ENCODE data around the gene SIVA1. TPM values are rescaled to one million over a fixed set of nuclear protein-coding genes. Genes with fewer than 3 reads are reported as not detected.

Gene SIVA1
- total RNA-seq, 1 donor from 2014 or later = 96.0 TPM

DNA sequence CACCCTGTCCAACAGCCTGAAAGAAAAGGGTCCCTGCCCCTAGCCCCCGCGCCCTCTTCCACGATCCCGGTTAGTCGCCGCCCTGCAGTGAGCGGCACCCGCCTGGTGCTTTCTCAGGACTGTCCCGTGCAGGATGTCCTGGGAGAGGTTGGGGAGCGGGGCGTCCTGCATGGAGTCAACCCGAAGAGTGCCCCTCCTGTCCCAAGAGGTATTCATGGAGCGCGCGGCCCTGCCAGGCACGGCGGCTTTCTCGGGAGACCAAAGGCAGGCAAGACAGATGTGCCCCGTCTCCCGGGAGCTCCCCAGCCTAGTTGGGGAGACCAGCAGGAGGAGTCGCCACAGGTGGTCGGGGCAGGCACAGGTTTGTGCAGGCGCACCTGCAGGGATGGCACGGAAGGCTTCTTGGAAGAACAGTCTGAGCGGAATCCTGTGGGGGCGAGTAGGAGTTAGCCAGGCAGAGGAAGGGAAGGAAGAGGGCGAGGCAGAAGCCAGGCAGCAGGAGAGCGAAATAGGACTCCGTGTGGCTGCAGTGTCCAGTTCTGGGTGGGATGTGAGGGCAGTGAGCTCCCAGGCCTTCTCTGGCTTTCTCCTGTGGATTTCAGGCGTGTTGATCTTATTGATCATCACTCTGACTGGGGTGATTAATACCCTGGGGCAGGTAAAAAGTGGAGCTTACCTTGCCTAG is 723 bp downstream of the SIVA1 start:
- Mint-ChIP-seq H3K36me3 (ENCODE audit: low read depth) (peaks cover 28% of the 10 kb centered on the region), H3K27ac (peak overlapping the region; percentile 77), H3K4me3 (ENCODE audit: low read depth) (peak overlapping the region; percentile 88), H3K27me3 (ENCODE audit: low read depth) (no peaks in the 10 kb centered on the region), H3K4me1 (ENCODE audit: low read depth) (peaks cover 22% of the 10 kb centered on the region), H3K9me3 (no peaks in the 10 kb centered on the region)
- no peak for DNase-seq (ENCODE audit: low spot score)
- intact Hi-C loops (cut with micrococcal nuclease) = loop anchor here (2.0 to 10.0 kb wide), 5 partner anchors 15 to 271 kb away; partner anchors contain the start of genes ADSS1, AKT1 and CDCA4

DNA sequence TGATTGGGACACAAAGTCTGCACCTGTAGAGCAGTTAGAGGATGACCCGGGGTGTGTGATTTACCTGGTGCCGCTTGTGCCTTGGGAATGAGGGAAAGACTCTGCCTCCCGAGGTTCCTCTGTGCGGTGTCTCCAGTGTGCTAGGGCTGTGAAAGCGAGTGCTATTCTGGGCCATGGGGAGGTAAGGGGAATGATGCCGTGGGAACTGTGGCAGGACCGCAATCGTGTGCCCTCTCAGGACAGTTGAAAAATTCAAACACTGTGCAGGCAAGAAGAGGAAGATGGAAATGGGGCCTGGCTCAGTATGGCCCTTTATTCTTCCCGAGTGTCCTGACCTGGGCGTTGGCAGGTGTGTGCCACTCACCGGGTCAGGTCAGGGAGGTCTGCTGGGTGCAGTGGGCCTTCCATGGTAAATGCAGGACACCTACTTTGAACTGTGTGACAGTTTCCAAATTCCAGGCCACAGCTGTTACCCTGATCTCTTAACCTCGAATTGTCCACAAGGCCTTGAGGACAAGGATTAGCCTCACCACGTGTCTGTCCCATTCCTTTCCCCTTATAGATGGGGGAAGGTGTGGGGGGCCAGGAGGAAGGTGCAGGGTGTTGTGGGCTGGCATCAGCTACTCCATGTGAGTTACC is 1.4 kb downstream of the SIVA1 start:
- H3K4me3 Mint-ChIP-seq (ENCODE audit: low read depth) = peak overlapping the region; percentile 88
- H3K27me3 Mint-ChIP-seq (ENCODE audit: low read depth) = no peaks in the 10 kb centered on the region
- DNase-seq (ENCODE audit: low spot score) = no peak
- H3K9me3 Mint-ChIP-seq = no peaks in the 10 kb centered on the region
- intact Hi-C loops (cut with micrococcal nuclease) = loop anchor here (5.0 to 10.0 kb wide), 2 partner anchors 73 to 270 kb away; partner anchors contain the start of gene CDCA4
- H3K36me3 Mint-ChIP-seq (ENCODE audit: low read depth) = peaks cover 34% of the 10 kb centered on the region
- H3K27ac Mint-ChIP-seq = peak overlapping the region; percentile 77
- peaks cover 22% of the 10 kb centered on the region for H3K4me1 Mint-ChIP-seq (ENCODE audit: low read depth)

DNA sequence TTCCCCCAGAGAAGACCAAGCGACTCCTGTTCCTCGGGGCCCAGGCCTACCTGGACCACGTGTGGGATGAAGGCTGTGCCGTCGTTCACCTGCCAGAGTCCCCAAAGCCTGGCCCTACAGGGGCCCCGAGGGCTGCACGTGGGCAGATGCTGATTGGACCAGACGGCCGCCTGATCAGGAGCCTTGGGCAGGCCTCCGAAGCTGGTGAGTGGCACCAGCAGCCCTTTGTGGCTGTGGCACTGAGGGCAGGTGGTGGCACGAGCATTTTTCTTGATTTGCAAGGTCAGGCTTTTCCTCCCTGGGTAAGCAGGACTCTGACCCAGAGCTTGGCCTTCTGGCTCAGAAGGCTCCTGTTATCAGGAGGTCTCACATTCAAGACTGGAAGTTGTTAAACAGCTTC is 2.7 kb downstream of the SIVA1 start:
- H3K4me3 Mint-ChIP-seq (ENCODE audit: low read depth) = no peak overlapping the region
- no peak overlapping the region for H3K27ac Mint-ChIP-seq
- H3K36me3 Mint-ChIP-seq (ENCODE audit: low read depth) = peaks cover 42% of the 10 kb centered on the region
- intact Hi-C loops (cut with micrococcal nuclease) = loop anchor here (10.0 kb wide), 1 partner anchor 269 kb away; the partner anchor contains the start of gene CDCA4
- DNase-seq (ENCODE audit: low spot score) = no peak
- no peaks in the 10 kb centered on the region for H3K9me3 Mint-ChIP-seq
- no peaks in the 10 kb centered on the region for H3K27me3 Mint-ChIP-seq (ENCODE audit: low read depth)
- H3K4me1 Mint-ChIP-seq (ENCODE audit: low read depth) = peaks cover 22% of the 10 kb centered on the region

DNA sequence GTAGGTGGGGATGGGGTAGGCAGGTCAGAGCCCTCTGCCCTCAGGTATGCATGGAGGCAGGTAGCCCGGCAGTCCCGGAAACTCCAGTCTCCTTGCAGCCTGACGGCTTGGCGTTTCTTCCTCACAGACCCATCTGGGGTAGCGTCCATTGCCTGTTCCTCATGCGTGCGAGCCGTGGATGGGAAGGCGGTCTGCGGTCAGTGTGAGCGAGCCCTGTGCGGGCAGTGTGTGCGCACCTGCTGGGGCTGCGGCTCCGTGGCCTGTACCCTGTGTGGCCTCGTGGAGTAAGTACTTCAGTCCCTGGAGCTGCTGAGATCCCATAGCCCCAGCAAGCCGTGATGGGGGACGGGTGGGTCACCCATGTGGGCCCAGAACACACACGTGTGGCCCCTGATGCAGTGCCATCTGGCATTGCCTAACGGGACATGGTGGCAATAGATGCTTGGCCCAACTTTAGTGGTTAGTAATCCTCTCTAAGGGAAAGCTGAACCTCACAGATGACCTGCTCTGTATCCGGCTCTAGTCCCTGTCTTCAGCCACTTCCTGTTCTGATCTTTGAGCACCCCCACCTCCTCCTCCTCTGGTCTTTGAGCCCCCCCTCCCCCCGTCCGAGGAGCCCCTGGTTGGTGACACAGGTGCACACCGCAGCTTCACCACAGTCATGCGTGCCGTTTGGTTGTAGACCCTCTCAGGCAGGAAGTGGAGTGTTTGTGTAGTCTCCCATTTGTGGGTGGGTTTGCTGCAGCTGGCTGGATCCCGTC is 3.7 kb downstream of the SIVA1 start:
- no peak overlapping the region for H3K4me3 Mint-ChIP-seq (ENCODE audit: low read depth)
- intact Hi-C loops (cut with micrococcal nuclease) = loop anchor here (10.0 kb wide), 1 partner anchor 268 kb away; the partner anchor contains the start of gene CDCA4
- no peak for DNase-seq (ENCODE audit: low spot score)
- no peaks in the 10 kb centered on the region for H3K27me3 Mint-ChIP-seq (ENCODE audit: low read depth)
- peaks cover 22% of the 10 kb centered on the region for H3K4me1 Mint-ChIP-seq (ENCODE audit: low read depth)
- peak overlapping the region; percentile 43 for H3K27ac Mint-ChIP-seq
- no peaks in the 10 kb centered on the region for H3K9me3 Mint-ChIP-seq
- peaks cover 42% of the 10 kb centered on the region for H3K36me3 Mint-ChIP-seq (ENCODE audit: low read depth)

DNA sequence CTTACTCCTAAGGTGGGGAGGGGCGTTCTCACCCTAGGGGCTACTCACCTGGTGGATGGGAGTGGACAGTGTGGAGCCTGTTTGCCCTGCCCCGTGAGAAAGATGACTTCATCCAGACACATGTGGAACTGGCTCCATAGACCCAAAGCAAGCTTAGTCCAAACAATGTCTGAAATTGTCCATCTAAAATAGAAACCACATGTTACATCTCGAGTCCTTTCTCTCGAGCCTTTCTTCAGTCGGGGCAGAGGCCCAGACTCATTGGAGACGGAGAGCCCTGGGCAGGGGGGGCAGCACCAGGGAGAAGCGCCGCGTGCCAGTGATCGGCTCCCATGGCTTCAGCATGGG is 4.3 kb downstream of the SIVA1 start:
- peak overlapping the region; percentile 43 for H3K27ac Mint-ChIP-seq
- intact Hi-C loops (cut with micrococcal nuclease) = loop anchor here (10.0 kb wide), 1 partner anchor 268 kb away; the partner anchor contains the start of gene CDCA4
- DNase-seq (ENCODE audit: low spot score) = no peak
- peaks cover 22% of the 10 kb centered on the region for H3K4me1 Mint-ChIP-seq (ENCODE audit: low read depth)
- H3K36me3 Mint-ChIP-seq (ENCODE audit: low read depth) = peaks cover 45% of the 10 kb centered on the region
- H3K4me3 Mint-ChIP-seq (ENCODE audit: low read depth) = no peak overlapping the region
- no peaks in the 10 kb centered on the region for H3K27me3 Mint-ChIP-seq (ENCODE audit: low read depth)
- no peaks in the 10 kb centered on the region for H3K9me3 Mint-ChIP-seq

DNA sequence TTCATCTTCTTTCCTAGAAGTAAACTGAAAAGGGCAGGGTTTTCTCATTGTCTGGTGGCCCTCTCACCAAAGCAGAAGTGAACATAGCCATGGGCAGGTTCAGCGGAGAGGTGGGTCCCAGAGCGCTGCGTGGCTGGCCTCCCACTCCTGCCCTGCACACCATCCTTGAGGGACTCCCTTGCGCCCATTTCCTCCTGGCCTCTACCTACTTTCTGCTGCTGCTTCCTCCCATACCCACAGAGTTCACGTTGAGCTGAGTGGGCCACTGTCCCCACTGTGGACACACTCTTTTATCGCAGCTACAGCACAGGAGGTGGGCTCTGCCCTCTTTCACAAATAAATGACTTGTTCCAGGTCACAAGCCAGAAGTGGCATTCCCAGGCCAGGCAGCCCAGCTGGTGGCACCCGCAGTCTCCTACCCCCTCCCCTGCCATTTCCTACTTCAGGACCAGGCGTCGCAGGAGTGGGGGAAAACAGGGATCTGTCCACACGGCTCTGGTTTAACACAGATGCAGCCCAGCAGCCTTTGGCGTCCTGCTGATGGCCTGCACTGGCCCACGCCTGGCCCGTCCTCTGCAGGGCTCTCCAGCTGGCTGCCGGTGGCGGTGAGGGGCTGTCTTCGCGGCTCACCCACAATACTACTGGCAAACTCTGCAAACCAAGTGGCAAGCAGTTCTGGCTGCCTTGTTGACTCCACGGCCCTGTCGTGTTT is 4.9 kb downstream of the SIVA1 start:
- no peak overlapping the region for H3K27ac Mint-ChIP-seq
- H3K4me3 Mint-ChIP-seq (ENCODE audit: low read depth) = no peak overlapping the region
- no peaks in the 10 kb centered on the region for H3K27me3 Mint-ChIP-seq (ENCODE audit: low read depth)
- DNase-seq (ENCODE audit: low spot score) = no peak
- no peaks in the 10 kb centered on the region for H3K9me3 Mint-ChIP-seq
- H3K36me3 Mint-ChIP-seq (ENCODE audit: low read depth) = peaks cover 46% of the 10 kb centered on the region
- intact Hi-C loops (cut with micrococcal nuclease) = loop anchor here (10.0 kb wide), 1 partner anchor 267 kb away; the partner anchor contains the start of gene CDCA4
- H3K4me1 Mint-ChIP-seq (ENCODE audit: low read depth) = peaks cover 22% of the 10 kb centered on the region

DNA sequence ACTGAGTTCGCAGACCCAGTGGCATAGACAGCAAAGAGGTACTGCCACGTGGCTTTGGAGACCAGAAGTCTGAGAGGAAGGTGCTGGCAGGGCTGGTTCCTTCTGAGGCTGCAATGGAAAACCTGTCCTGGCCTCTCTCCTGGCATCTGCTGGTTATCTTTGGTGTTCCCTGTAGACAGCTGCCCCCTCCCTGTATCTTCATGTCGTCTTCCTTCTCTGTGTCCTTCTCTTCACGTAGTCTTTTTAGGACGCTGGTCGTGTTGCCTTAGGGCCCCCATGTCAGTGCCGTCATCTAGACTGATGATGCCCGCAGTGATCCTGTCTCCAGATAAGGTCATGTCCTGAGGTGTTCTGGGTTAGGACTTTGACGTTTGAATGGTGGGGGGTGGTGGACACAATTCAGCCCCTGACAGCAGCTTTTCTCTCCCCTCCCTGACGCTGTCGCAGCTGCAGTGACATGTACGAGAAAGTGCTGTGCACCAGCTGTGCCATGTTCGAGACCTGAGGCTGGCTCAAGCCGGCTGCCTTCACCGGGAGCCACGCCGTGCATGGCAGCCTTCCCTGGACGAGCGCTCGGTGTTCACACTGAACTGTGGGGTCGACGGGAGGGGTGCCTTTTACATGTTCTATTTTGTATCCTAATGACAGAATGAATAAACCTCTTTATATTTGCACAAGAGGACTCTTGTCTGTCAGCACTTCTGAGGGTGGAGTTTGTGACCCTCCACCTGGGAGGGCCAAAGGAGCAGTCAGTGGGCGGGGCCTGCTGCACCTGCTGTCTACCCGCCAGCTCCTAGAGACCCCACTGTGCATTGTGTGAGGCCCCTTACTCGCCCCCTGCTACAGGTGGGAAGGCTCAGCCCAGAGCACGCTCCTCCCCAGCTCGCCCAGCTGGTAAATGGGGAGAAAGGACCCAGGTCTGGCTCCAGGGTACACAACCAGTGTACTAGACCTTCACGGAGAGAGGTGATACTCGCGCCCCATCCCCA is 6.3 kb downstream of the SIVA1 start:
- Mint-ChIP-seq H3K4me3 (ENCODE audit: low read depth) (no peak overlapping the region), H3K4me1 (ENCODE audit: low read depth) (peaks cover 14% of the 10 kb centered on the region), H3K27me3 (ENCODE audit: low read depth) (no peaks in the 10 kb centered on the region), H3K9me3 (no peaks in the 10 kb centered on the region), H3K36me3 (ENCODE audit: low read depth) (peaks cover 37% of the 10 kb centered on the region), H3K27ac (no peak overlapping the region)
- no peak for DNase-seq (ENCODE audit: low spot score)
- intact Hi-C loops (cut with micrococcal nuclease) = loop anchor here (10.0 kb wide), 1 partner anchor 266 kb away; the partner anchor contains the start of gene CDCA4

DNA sequence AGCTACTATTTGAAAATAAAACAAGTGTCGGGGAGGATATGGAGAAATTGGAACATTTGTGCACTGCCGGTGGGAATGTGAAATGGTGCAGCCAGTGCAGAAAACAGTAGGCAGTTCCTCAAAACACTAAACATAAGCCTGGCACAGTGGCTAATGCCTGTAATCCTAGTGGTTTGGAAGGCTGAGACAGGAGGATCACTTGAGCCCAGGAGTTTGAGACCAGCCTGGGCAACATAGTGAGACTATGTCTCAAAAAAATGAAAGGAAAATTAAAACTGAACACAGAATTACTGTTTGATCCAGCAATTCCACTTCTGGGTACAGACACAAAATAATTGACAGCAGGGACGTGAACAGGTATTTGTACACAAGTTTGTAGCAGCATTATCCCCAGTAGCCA is 12.6 kb downstream of the SIVA1 start:
- H3K27me3 Mint-ChIP-seq (ENCODE audit: low read depth) = no peaks in the 10 kb centered on the region
- DNase-seq (ENCODE audit: low spot score) = no peak
- no peak overlapping the region for H3K4me3 Mint-ChIP-seq (ENCODE audit: low read depth)
- peaks cover 15% of the 10 kb centered on the region for H3K36me3 Mint-ChIP-seq (ENCODE audit: low read depth)
- H3K27ac Mint-ChIP-seq = no peak overlapping the region
- no peaks in the 10 kb centered on the region for H3K9me3 Mint-ChIP-seq
- peaks cover 4% of the 10 kb centered on the region for H3K4me1 Mint-ChIP-seq (ENCODE audit: low read depth)
- intact Hi-C loops (cut with micrococcal nuclease) = loop anchor here (5.0 kb wide), 1 partner anchor 102 kb away; the partner anchor contains the start of gene CEP170B

DNA sequence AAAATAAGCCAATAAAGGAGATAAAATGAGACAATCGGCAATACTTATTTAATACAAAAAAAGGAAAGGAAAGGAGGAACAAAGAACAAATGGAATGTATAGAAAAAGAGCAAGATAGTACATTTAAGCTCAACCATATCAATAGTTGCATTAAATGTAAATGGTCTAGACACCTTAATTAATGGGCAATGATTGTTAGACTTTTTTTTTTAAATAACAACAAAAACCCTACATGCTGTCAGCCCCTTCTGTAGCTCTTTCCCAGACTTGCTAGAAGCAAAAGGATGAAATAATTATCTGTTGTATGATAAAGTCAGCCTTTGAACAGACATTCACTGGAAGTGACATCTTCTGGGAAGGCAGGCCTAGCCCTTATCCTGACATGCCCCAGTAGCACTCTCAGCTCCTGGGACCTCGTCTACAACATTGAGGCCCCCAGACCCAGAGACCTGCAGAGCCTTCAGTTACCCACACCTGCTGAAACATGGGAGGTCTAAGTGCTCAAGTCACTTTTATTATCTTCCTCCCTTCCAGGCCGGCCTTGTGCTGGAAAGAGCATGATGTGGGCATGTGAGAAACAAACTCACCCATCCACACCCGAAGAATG is 13.4 kb downstream of the SIVA1 start:
- H3K36me3 Mint-ChIP-seq (ENCODE audit: low read depth) = peaks cover 24% of the 10 kb centered on the region
- intact Hi-C loops (cut with micrococcal nuclease) = loop anchor here (5.0 kb wide), 1 partner anchor 101 kb away; the partner anchor contains the start of gene CEP170B

DNA sequence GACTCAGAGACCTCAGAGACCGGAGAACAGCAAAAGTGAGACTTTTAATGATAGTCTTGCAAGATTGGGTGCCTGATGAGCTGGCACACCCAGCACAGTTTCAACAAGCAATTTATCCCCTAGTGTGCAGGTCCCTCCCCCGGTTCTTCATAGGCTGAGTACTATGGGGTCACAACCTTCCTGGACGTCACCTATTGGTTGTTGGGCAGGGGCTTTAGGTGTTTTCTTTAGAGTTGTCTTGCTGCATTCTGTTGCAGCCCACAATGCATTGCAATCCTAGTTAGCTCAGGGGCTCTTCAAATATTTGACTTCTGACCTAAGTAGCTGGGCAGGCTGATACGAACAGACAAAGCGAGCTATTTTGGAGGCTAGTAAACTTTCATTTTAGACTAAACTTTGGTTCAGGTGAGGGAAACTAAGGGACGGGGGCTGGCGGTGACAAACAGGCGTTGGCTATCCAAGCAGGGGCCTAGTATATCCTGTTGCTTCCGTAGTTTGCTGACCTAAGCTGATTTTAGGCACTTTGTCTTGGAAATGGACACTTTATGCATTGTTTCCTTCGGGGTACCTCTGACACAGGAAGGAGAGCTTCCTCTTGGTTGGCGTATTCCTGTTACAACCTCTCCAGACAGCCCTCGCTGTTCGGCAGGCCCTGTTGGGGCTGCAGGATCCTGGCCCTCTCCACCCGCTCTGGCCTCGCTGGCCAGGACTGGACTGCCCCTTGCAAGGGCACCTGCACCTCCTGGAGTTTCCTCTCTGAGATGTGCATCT is 14.1 kb downstream of the SIVA1 start:
- H3K36me3 Mint-ChIP-seq (ENCODE audit: low read depth) = peaks cover 29% of the 10 kb centered on the region
- peaks cover 4% of the 10 kb centered on the region for H3K4me1 Mint-ChIP-seq (ENCODE audit: low read depth)
- no peak overlapping the region for H3K4me3 Mint-ChIP-seq (ENCODE audit: low read depth)
- peaks cover 3% of the 10 kb centered on the region for H3K9me3 Mint-ChIP-seq
- no peak for DNase-seq (ENCODE audit: low spot score)
- H3K27me3 Mint-ChIP-seq (ENCODE audit: low read depth) = no peaks in the 10 kb centered on the region
- intact Hi-C loops (cut with micrococcal nuclease) = loop anchor here (5.0 kb wide), 1 partner anchor 100 kb away; the partner anchor contains the start of gene CEP170B
- no peak overlapping the region for H3K27ac Mint-ChIP-seq

More for the DNA sequence above, 13.4 kb downstream of the SIVA1 start:
- Mint-ChIP-seq H3K9me3 (peaks cover 3% of the 10 kb centered on the region), H3K27ac (no peak overlapping the region), H3K4me3 (ENCODE audit: low read depth) (no peak overlapping the region), H3K4me1 (ENCODE audit: low read depth) (peaks cover 4% of the 10 kb centered on the region), H3K27me3 (ENCODE audit: low read depth) (no peaks in the 10 kb centered on the region)
- DNase-seq (ENCODE audit: low spot score) = no peak

Data from activated T-helper 2 cell treated with anti-CD3 and anti-CD28 coated beads, Interferon-gamma antibody, Interleukin-2, Interleukin-4, amounts not matched to agents 10 μg/mL and 5 μg/mL and 100 μg/mL, durations not matched to agents 14 hours and 24 hours and 36 hours (primary cell).